Panc1 (cell line): ENCODE data around the gene CLNK.

ENCODE experiments used
- CTCF ChIP-seq: fragments of 450-650 bp; IDR thresholded peaks from 2 replicates; pipeline ENCODE4 v1.5.1; 2017; ENCODE audit warnings: mild to moderate bottlenecking
- POLR2AphosphoS5 ChIP-seq: IDR thresholded peaks from 2 replicates; pipeline ENCODE4 v1.6.1; 2012; ENCODE audit warnings: mild to moderate bottlenecking, low read depth, low read length, moderate library complexity
- REST ChIP-seq, 2 experiments: IDR thresholded peaks; 2 replicates each; pipeline ENCODE4 v1.6.1; 2011 to 2012; ENCODE audit warnings: low read depth in 2 of 2, control low read depth in 1 of 2, low read length in 1 of 2, mild to moderate bottlenecking in 1 of 2, moderate library complexity in 1 of 2; ENCODE audit not compliant: insufficient read depth in 1 of 2
- SIN3A ChIP-seq: IDR thresholded peaks from 2 replicates; pipeline ENCODE4 v1.6.1; 2012; ENCODE audit warnings: low read depth, mild to moderate bottlenecking, low read length, moderate library complexity, borderline replicate concordance; ENCODE audit not compliant: insufficient read depth
- TCF7L2 ChIP-seq: IDR thresholded peaks from 2 replicates; pipeline ENCODE4 v1.6.1; 2011; ENCODE audit warnings: mild to moderate bottlenecking, low read depth, low read length, inconsistent platforms

DNA sequence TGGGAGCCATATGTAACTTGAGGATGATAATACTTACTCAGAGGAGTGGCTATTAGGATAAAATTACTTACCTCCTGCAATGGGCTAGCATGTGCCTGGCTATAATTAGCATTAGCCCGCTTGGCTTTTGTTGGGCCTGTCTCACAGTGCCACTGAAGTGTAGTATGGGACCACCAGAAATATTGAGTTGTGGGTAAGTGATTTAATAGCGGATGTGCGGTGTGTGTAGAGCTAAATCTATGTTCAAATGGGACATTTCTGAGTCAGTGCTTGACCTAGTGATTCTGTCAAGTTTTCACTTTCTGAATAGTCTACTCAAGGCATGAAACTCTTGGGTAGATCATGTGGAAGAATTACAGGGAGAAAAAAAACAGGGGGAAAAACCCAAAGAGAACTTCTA lies 3.5 kb upstream of the CLNK start:
- TF ChIP-seq CTCF (no peak), POLR2AphosphoS5 (no peak), REST (IDR thresholded peaks at IDR 0.05; ENCODE audit: insufficient read depth in 1 of 2, low read depth in 2 of 2, low read length in 1 of 2) (no peak), TCF7L2 (no peak), SIN3A (no peak)
